Activated CD4-positive, alpha-beta T cell treated with anti-CD3 and anti-CD28 coated beads for 36 hours (primary cell): ENCODE data around the gene GPR17. TPM values are rescaled to one million over a fixed set of nuclear protein-coding genes. Genes with fewer than 3 reads are reported as not detected.

Experiments
- ATAC-seq: fragments of 200-7000 bp; cut with Tn5 transposase; one replicate; pipeline ENCODE4 v1.10.0; 2021; ENCODE audit warnings: mild to moderate bottlenecking, moderate library complexity
- CTCF ChIA-PET: fragments of 350-600 bp; sonication (Branson Sonifier 250); formaldehyde crosslinking; loops from one replicate; lab custom pipeline; 2021; ENCODE audit warnings: antibody characterized with exemption; lab: Charles Lee
- POLR2A ChIA-PET: fragments of 350-600 bp; sonication (Branson Sonifier 250); formaldehyde crosslinking; loops from one replicate; lab custom pipeline; 2021; ENCODE audit warnings: antibody characterized with exemption, inconsistent platforms; lab: Charles Lee
- DNase-seq: peaks from one replicate; pipeline ENCODE4 v3.0.0-alpha.2; 2020
- H3K27ac Mint-ChIP-seq: one replicate; pipeline ENCODE4 v1.8.0; 2021; ENCODE audit warnings: mixed read lengths
- H3K27me3 Mint-ChIP-seq: one replicate; pipeline ENCODE4 v1.8.0; 2021; ENCODE audit warnings: mixed read lengths
- H3K36me3 Mint-ChIP-seq: one replicate; pipeline ENCODE4 v1.8.0; 2021; ENCODE audit warnings: low read depth, mixed read lengths
- H3K4me1 Mint-ChIP-seq: one replicate; pipeline ENCODE4 v1.8.0; 2021; ENCODE audit warnings: mixed read lengths
- H3K4me3 Mint-ChIP-seq: one replicate; pipeline ENCODE4 v1.8.0; 2021; ENCODE audit warnings: mild to moderate bottlenecking, moderate library complexity, mixed read lengths
- H3K9me3 Mint-ChIP-seq: one replicate; pipeline ENCODE4 v1.8.0; 2021; ENCODE audit warnings: low read depth, mixed read lengths
- intact Hi-C, 2 experiments: fragments of 100-400 bp; cut with DNase I in 1 of 2; cut with micrococcal nuclease in 1 of 2; formaldehyde crosslinking; loops; one replicate each; pipeline versions ENCODE4 v1.14.2 to v1.15.1; 2022 to 2024; cut with DNase I, micrococcal nuclease
- total RNA-seq, 2 experiments: library from RNA; stranded (reverse); gene quantifications; one replicate each; pipeline ENCODE4 v1.2.3, GENCODE V29; 2021

The GPR17 gene
- total RNA-seq, 2 experiments from 2014 or later: not detected

- no peak for DNase-seq
- ATAC-seq: no peak
- no peak overlapping the region for H3K4me3 Mint-ChIP-seq
- H3K27me3 Mint-ChIP-seq: no peaks in the 10 kb centered on the region
- H3K4me1 Mint-ChIP-seq: peaks cover 10% of the 10 kb centered on the region
- intact Hi-C loops: loop anchor here in 1 of 2 experiments (5.0 kb wide), 1 partner anchor 174 kb away; no protein-coding TSS in a partner anchor
- POLR2A ChIA-PET: no interaction called here
- H3K9me3 Mint-ChIP-seq: no peaks in the 10 kb centered on the region
- no peaks in the 10 kb centered on the region for H3K36me3 Mint-ChIP-seq
- H3K27ac Mint-ChIP-seq: no peak overlapping the region
- CTCF ChIA-PET: interaction anchor here (0.6 to 8.5 kb wide), 17 partner anchors 11 to 534 kb away, joined by 3 to 145 read pairs (median 4); no protein-coding TSS in a partner anchor
Measured at GRCh38 chr2:127650785-127651380, 4.9 kb downstream of the GPR17 start.

- Mint-ChIP-seq H3K4me3 (no peak overlapping the region), H3K36me3 (no peaks in the 10 kb centered on the region), H3K27me3 (no peaks in the 10 kb centered on the region), H3K27ac (no peak overlapping the region), H3K4me1 (peaks cover 10% of the 10 kb centered on the region), H3K9me3 (no peaks in the 10 kb centered on the region)
- DNase-seq (no peak), ATAC-seq (no peak)
- intact Hi-C loops: loop anchor here in 1 of 2 experiments (5.0 kb wide), 1 partner anchor 174 kb away; no protein-coding TSS in a partner anchor
- ChIA-PET CTCF (interaction anchor here (1.0 to 8.5 kb wide), 4 partner anchors 32 to 231 kb away, joined by 3 to 145 read pairs (median 4); no protein-coding TSS in a partner anchor), POLR2A (no interaction called here)
Measured at GRCh38 chr2:127651381-127651809, 5.4 kb downstream of the GPR17 start.

- DNase-seq: no peak
- POLR2A ChIA-PET: no interaction called here
- intact Hi-C loops: loop anchor here in 1 of 2 experiments (5.0 kb wide), 1 partner anchor 175 kb away; no protein-coding TSS in a partner anchor
- no peaks in the 10 kb centered on the region for H3K9me3 Mint-ChIP-seq
- H3K36me3 Mint-ChIP-seq: no peaks in the 10 kb centered on the region
- no peak overlapping the region for H3K4me3 Mint-ChIP-seq
- no peaks in the 10 kb centered on the region for H3K27me3 Mint-ChIP-seq
- CTCF ChIA-PET: interaction anchor here (0.6 to 8.5 kb wide), 7 partner anchors 8 to 102 kb away, joined by 3 to 145 read pairs (median 3); no protein-coding TSS in a partner anchor
- no peak overlapping the region for H3K27ac Mint-ChIP-seq
- peaks cover 10% of the 10 kb centered on the region for H3K4me1 Mint-ChIP-seq
- no peak for ATAC-seq
Measured at GRCh38 chr2:127651971-127652550, 6.1 kb downstream of the GPR17 start.

- ChIA-PET CTCF (interaction anchor here (0.6 to 8.5 kb wide), 8 partner anchors 9 to 103 kb away, joined by 3 to 145 read pairs (median 4); no protein-coding TSS in a partner anchor), POLR2A (no interaction called here)
- Mint-ChIP-seq H3K4me3 (no peak overlapping the region), H3K9me3 (no peaks in the 10 kb centered on the region), H3K4me1 (peaks cover 10% of the 10 kb centered on the region), H3K27me3 (no peaks in the 10 kb centered on the region), H3K36me3 (no peaks in the 10 kb centered on the region), H3K27ac (no peak overlapping the region)
- no peak for ATAC-seq
- intact Hi-C loops: loop anchor here in 1 of 2 experiments (5.0 kb wide), 1 partner anchor 176 kb away; no protein-coding TSS in a partner anchor
- DNase-seq: no peak
Measured at GRCh38 chr2:127652786-127653357, 6.9 kb downstream of the GPR17 start.

- intact Hi-C loops: loop anchor here in 1 of 2 experiments (5.0 kb wide), 1 partner anchor 176 kb away; no protein-coding TSS in a partner anchor
- Mint-ChIP-seq H3K36me3 (no peaks in the 10 kb centered on the region), H3K27me3 (no peaks in the 10 kb centered on the region), H3K27ac (no peak overlapping the region), H3K4me1 (peaks cover 7% of the 10 kb centered on the region), H3K4me3 (no peak overlapping the region), H3K9me3 (no peaks in the 10 kb centered on the region)
- ChIA-PET POLR2A (no interaction called here), CTCF (interaction anchor here (0.5 to 8.5 kb wide), 5 partner anchors 10 to 527 kb away, joined by 3 to 145 read pairs (median 6); no protein-coding TSS in a partner anchor)
- ATAC-seq (no peak), DNase-seq (no peak)
Measured at GRCh38 chr2:127653421-127654083, 7.6 kb downstream of the GPR17 start.

GRCh38 chr2:127654084-127654837 lies 8.3 kb downstream of the GPR17 start:
- H3K27ac Mint-ChIP-seq: no peak overlapping the region
- H3K36me3 Mint-ChIP-seq: no peaks in the 10 kb centered on the region
- no peak for ATAC-seq
- intact Hi-C loops: loop anchor here in 1 of 2 experiments (5.0 kb wide), 1 partner anchor 177 kb away; no protein-coding TSS in a partner anchor
- no peak for DNase-seq
- POLR2A ChIA-PET: no interaction called here
- peaks cover 3% of the 10 kb centered on the region for H3K4me1 Mint-ChIP-seq
- no peaks in the 10 kb centered on the region for H3K9me3 Mint-ChIP-seq
- CTCF ChIA-PET: interaction anchor here (0.5 to 8.5 kb wide), 5 partner anchors 10 to 528 kb away, joined by 3 to 145 read pairs (median 6); no protein-coding TSS in a partner anchor
- H3K4me3 Mint-ChIP-seq: no peak overlapping the region
- no peaks in the 10 kb centered on the region for H3K27me3 Mint-ChIP-seq

- intact Hi-C loops: loop anchor here in 1 of 2 experiments (5.0 kb wide), 1 partner anchor 178 kb away; no protein-coding TSS in a partner anchor
- no peaks in the 10 kb centered on the region for H3K27me3 Mint-ChIP-seq
- POLR2A ChIA-PET: no interaction called here
- ATAC-seq (no peak), DNase-seq (no peak)
- H3K4me1 Mint-ChIP-seq: no peaks in the 10 kb centered on the region
- no peaks in the 10 kb centered on the region for H3K36me3 Mint-ChIP-seq
- CTCF ChIA-PET: interaction anchor here (8.5 kb wide), 1 partner anchor 64 kb away, joined by 145 read pairs; no protein-coding TSS in a partner anchor
- no peak overlapping the region for H3K4me3 Mint-ChIP-seq
- no peak overlapping the region for H3K27ac Mint-ChIP-seq
- no peaks in the 10 kb centered on the region for H3K9me3 Mint-ChIP-seq
Measured at GRCh38 chr2:127654838-127655175, 8.9 kb downstream of the GPR17 start.

GRCh38 chr2:127655209-127656073 lies 9.5 kb downstream of the GPR17 start:
- ChIA-PET POLR2A (no interaction called here), CTCF (interaction anchor here (8.5 kb wide), 1 partner anchor 64 kb away, joined by 145 read pairs; no protein-coding TSS in a partner anchor)
- Mint-ChIP-seq H3K9me3 (no peaks in the 10 kb centered on the region), H3K4me3 (no peak overlapping the region), H3K36me3 (no peaks in the 10 kb centered on the region), H3K4me1 (no peaks in the 10 kb centered on the region), H3K27ac (no peak overlapping the region), H3K27me3 (peaks cover 2% of the 10 kb centered on the region)
- intact Hi-C loops: no loop called here
- ATAC-seq: no peak
- no peak for DNase-seq

- intact Hi-C loops: no loop called here
- Mint-ChIP-seq H3K4me3 (no peak overlapping the region), H3K27ac (no peak overlapping the region), H3K27me3 (peaks cover 6% of the 10 kb centered on the region), H3K4me1 (no peaks in the 10 kb centered on the region), H3K9me3 (no peaks in the 10 kb centered on the region), H3K36me3 (no peaks in the 10 kb centered on the region)
- POLR2A ChIA-PET: interaction anchor here (0.7 kb wide), 1 partner anchor 348 kb away, joined by 5 read pairs; no protein-coding TSS in a partner anchor
- ATAC-seq (no peak), DNase-seq (no peak)
- CTCF ChIA-PET: interaction anchor here (2.6 kb wide), 1 partner anchor 65 kb away, joined by 10 read pairs; no protein-coding TSS in a partner anchor
Measured at GRCh38 chr2:127656569-127657231, 10.7 kb downstream of the GPR17 start.
